K562 (cell line): Measurements from ENCODE around the gene SEC16A. TPM values are rescaled to one million over a fixed set of nuclear protein-coding genes. Genes with fewer than 3 reads are reported as not detected.

Source experiments
- ATAC-seq: fragments of 200-7000 bp; cut with Tn5 transposase; 3 replicates; pipeline ENCODE4 v1.9.1; 2020; ENCODE audit warnings: moderate library complexity
- BruUV-seq: library from RNA; stranded (reverse); fragments of 400-500 nt; replicated peaks from 2 replicates; lab custom pipeline; 2021; lab: Mats Ljungman, UMichigan
- CTCF ChIA-PET: fragments of 300-600 bp; formaldehyde crosslinking; extraction: SDS; loops from one replicate; lab custom pipeline; 2021; ENCODE audit warnings: low intra/inter-chr PET ratio; lab: Yijun Ruan, JAX
- POLR2A ChIA-PET: fragments of 300-600, 350-650 bp; sonication (Branson Sonifier 250); formaldehyde crosslinking; extraction: SDS; loops from one replicate; lab custom pipeline; 2021; ENCODE audit warnings: antibody characterized with exemption, inconsistent platforms; lab: Yijun Ruan, JAX
- DNase-seq, 4 experiments: peaks; one replicate each; pipeline versions ENCODE4 v3.0.0 to v3.0.0-alpha.2; 2011 to 2018; ENCODE audit warnings: low spot score in 3 of 4, mixed read lengths in 3 of 4; ENCODE audit errors: extremely low read depth in 1 of 4
- FAIRE-seq: peaks from 2 replicates; lab custom pipeline; 2011; peaks lifted over from hg19 to GRCh38; lab: Jason Lieb, UNC
- H2AFZ ChIP-seq: 2 replicates; pipeline ENCODE4 v1.6.0; 2011; ENCODE audit warnings: low read depth, low read length, control low read depth, inconsistent platforms
- H3K27ac ChIP-seq: fragments of 200-600 bp; 3 replicates; pipeline ENCODE4 v1.8.0; 2011; ENCODE audit warnings: low read depth, mild to moderate bottlenecking, control low read depth, inconsistent platforms, low read length, moderate library complexity, mixed read lengths; ENCODE audit errors: extremely low read depth
- H3K27me3 ChIP-seq, 2 experiments: fragments of 300-600 bp in 1 of 2; 2 replicates in 1 of 2; 3 replicates in 1 of 2; pipeline versions ENCODE4 v1.6.0 to v1.8.0; 2011; ENCODE audit warnings: inconsistent platforms in 2 of 2, low read length in 2 of 2, mild to moderate bottlenecking in 1 of 2, mixed read lengths in 1 of 2, moderate library complexity in 1 of 2; ENCODE audit not compliant: control insufficient read depth in 2 of 2, insufficient read depth in 2 of 2
- H3K36me3 ChIP-seq: fragments of 300-600 bp; 3 replicates; pipeline ENCODE4 v1.8.0; 2011; ENCODE audit warnings: mild to moderate bottlenecking, low read length, inconsistent platforms; ENCODE audit not compliant: control insufficient read depth, insufficient read depth
- H3K4me1 ChIP-seq, 2 experiments: fragments of 200-600 bp in 1 of 2; replicated peaks in 1 of 2; 2 replicates in 1 of 2; 3 replicates in 1 of 2; pipeline versions ENCODE4 v1.5.1 to v1.8.0; 2011; ENCODE audit warnings: inconsistent platforms in 2 of 2, low read length in 2 of 2, mild to moderate bottlenecking in 1 of 2, mixed read lengths in 1 of 2, moderate library complexity in 1 of 2; ENCODE audit not compliant: control insufficient read depth in 2 of 2, insufficient read depth in 2 of 2
- H3K4me2 ChIP-seq: 2 replicates; pipeline ENCODE4 v1.6.1; 2011; ENCODE audit warnings: low read length, control low read depth, inconsistent platforms, mixed read lengths; ENCODE audit not compliant: insufficient read depth
- H3K4me3 ChIP-seq: fragments of 200-600 bp; sonication (generic), shearing (Covaris generic); 2 replicates; pipeline ENCODE4 v1.5.1; 2016; ENCODE audit warnings: control low read depth, inconsistent platforms
- H3K79me2 ChIP-seq: fragments of 200-600 bp; 3 replicates; pipeline ENCODE4 v1.8.0; 2011; ENCODE audit warnings: low read length, inconsistent platforms; ENCODE audit not compliant: control insufficient read depth, insufficient read depth
- H3K9ac ChIP-seq, 2 experiments: 2 replicates each; pipeline versions ENCODE4 v1.6.0 to v1.6.1; 2011; ENCODE audit warnings: low read depth in 2 of 2, low read length in 2 of 2, control low read depth in 1 of 2, inconsistent platforms in 1 of 2, mild to moderate bottlenecking in 1 of 2, mixed read lengths in 1 of 2; ENCODE audit not compliant: insufficient read depth in 1 of 2
- H3K9me1 ChIP-seq: one replicate; pipeline ENCODE4 v1.6.0; 2011; ENCODE audit warnings: inconsistent platforms, mild to moderate bottlenecking, low read length, moderate library complexity; ENCODE audit not compliant: control insufficient read depth, insufficient read depth
- H3K9me3 ChIP-seq: replicated peaks from 2 replicates; pipeline ENCODE4 v1.5.1; 2011; ENCODE audit warnings: low read depth, low read length, inconsistent platforms; ENCODE audit not compliant: control insufficient read depth, insufficient read depth
- H4K20me1 ChIP-seq: replicated peaks from 2 replicates; pipeline ENCODE4 v1.6.1; 2011; ENCODE audit warnings: low read length, inconsistent platforms, mixed read lengths; ENCODE audit not compliant: control insufficient read depth, insufficient read depth
- CAMTA2 ChIP-seq: fragments of 250-450 bp; sonication (Bioruptor Pico); conservative IDR thresholded peaks from 2 replicates; pipeline ENCODE4 v1.5.1; 2022
- NCOA1 ChIP-seq: fragments of 450-650 bp; IDR thresholded peaks from 2 replicates; pipeline ENCODE4 v1.6.1; 2016; ENCODE audit warnings: low read depth
- NCOA6 ChIP-seq: fragments of 450-650 bp; IDR thresholded peaks from 2 replicates; pipeline ENCODE4 v1.6.1; 2017; ENCODE audit warnings: mild to moderate bottlenecking
- NFIC ChIP-seq: fragments of 450-650 bp; IDR thresholded peaks from 2 replicates; pipeline ENCODE4 v1.6.1; 2017; ENCODE audit warnings: mild to moderate bottlenecking, inconsistent platforms
- NFIX ChIP-seq: fragments of 250-450 bp; sonication (Bioruptor Pico); IDR thresholded peaks from 2 replicates; pipeline ENCODE4 v1.4.0; 2020; ENCODE audit warnings: low read depth, mild to moderate bottlenecking, moderate library complexity
- SIN3B ChIP-seq: fragments of 450-650 bp; IDR thresholded peaks from 2 replicates; pipeline ENCODE4 v1.6.1; 2017; ENCODE audit warnings: low read depth, mild to moderate bottlenecking, moderate library complexity
- TEAD2 ChIP-seq: fragments of 450-650 bp; IDR thresholded peaks from 2 replicates; pipeline ENCODE4 v1.6.1; 2016; ENCODE audit warnings: missing genetic modification characterization, control low read depth, missing compliant biosample characterization
- ZNF785 ChIP-seq: fragments of 250-450 bp; sonication (Bioruptor Pico); IDR thresholded peaks from 2 replicates; pipeline ENCODE4 v1.4.0; 2020; ENCODE audit warnings: mild to moderate bottlenecking
- WGBS: fragments of 100-300 bp; shearing (Covaris generic); methylation state at CpG from one replicate; pipeline ENCODE4 v1.1.6; 2016; ENCODE audit warnings: low coverage, mixed read lengths; ENCODE audit not compliant: insufficient coverage; ENCODE audit errors: missing lambda C conversion rate; 5-methylcytosine and 5-hydroxymethylcytosine counted together
- in situ Hi-C: fragments of 300-500 bp; cut with MboI; formaldehyde crosslinking; loops from 4 replicates; pipeline ENCODE4 v1.15.0; 2018; ENCODE audit warnings: inconsistent platforms, mixed read lengths
- intact Hi-C: fragments of 100-400 bp; cut with micrococcal nuclease; formaldehyde crosslinking; loops from 2 replicates; pipeline ENCODE4 v1.14.2; 2022
- polyA plus RNA-seq, 8 experiments: library from polyadenylated mRNA; depleted of rRNA in 4 of 8; stranded (reverse) in 5 of 8; unstranded in 3 of 8; fragments of >200 nt; fragmentation: Nextera tagmentation in 2 of 8; fragmentation: Illumina TruSeq in 1 of 8; extraction: Ambion mirVana in 2 of 8; extraction: Trizol in 1 of 8; gene quantifications; 2 replicates each; pipeline versions ENCODE4 v1.2.1 to v1.2.3, GENCODE V29; 2011 to 2014; ENCODE audit warnings: inconsistent platforms in 1 of 8, missing spikeins in 1 of 8
- total RNA-seq, 7 experiments: library from RNA; depleted of rRNA in 6 of 7; stranded (reverse); fragments of >200 nt in 6 of 7; fragmentation: Illumina TruSeq in 2 of 7; extraction: Trizol in 2 of 7; gene quantifications; 2 replicates each; pipeline versions ENCODE4 v1.2.1 to v1.2.3, GENCODE V29; 2011 to 2021; ENCODE audit warnings: low replicate concordance in 1 of 7
- TF ChIP-seq, protein P1 (sequence below): fragments of 450-650 bp; IDR thresholded peaks from 2 replicates; pipeline ENCODE4 v1.6.1; 2016; ENCODE audit warnings: mild to moderate bottlenecking

Gene SEC16A
- total and polyA plus RNA-seq, 9 of the 15 experiments (the other 6 are each of a cell fraction or from before 2014, with no cell fraction given) = 8.3 to 62.8 (median 14.0) TPM

GRCh38 chr9:136412962-136413361 is 69.9 kb downstream of the SEC16A start:
- WGBS = 85% methylated on average over 9 of the region's 9 CpGs
- Histone ChIP-seq H2AFZ (no peak overlapping the region), H3K79me2 (peaks cover 64% of the 10 kb centered on the region), H4K20me1 (no peaks in the 10 kb centered on the region; the same call in none of the 2 replicates), H3K9me3 (no peaks in the 10 kb centered on the region; the same call in 1 of the 2 replicates), H3K9ac (peak overlapping the region in 1 of 2 experiments; percentile 38; a peak in 2 of 4 replicates), H3K27ac (no peak overlapping the region), H3K4me2 (no peak overlapping the region), H3K27me3 (no peaks in the 10 kb centered on the region), H3K4me1 (peaks cover 16 to 28% of the 10 kb centered on the region in 2 experiments; a peak in 4 of 5 replicates), H3K4me3 (no peak overlapping the region), H3K9me1 (no peaks in the 10 kb centered on the region), H3K36me3 (peaks cover 74% of the 10 kb centered on the region)
- no peak for ATAC-seq
- peak in 1 of 4 experiments; percentile 40 for DNase-seq
- in situ Hi-C loops (no loop called here), intact Hi-C loops (no loop called here)
- TF ChIP-seq TEAD2 (tag) (no peak), ZNF785 (CRISPR knock-in tag) (no peak), NFIC (peak; percentile 90), SIN3B (no peak), NCOA1 (no peak), CAMTA2 (no peak), NFIX (CRISPR knock-in tag) (peak; percentile 45), NCOA6 (no peak)
- TF ChIP-seq, protein P1, sequence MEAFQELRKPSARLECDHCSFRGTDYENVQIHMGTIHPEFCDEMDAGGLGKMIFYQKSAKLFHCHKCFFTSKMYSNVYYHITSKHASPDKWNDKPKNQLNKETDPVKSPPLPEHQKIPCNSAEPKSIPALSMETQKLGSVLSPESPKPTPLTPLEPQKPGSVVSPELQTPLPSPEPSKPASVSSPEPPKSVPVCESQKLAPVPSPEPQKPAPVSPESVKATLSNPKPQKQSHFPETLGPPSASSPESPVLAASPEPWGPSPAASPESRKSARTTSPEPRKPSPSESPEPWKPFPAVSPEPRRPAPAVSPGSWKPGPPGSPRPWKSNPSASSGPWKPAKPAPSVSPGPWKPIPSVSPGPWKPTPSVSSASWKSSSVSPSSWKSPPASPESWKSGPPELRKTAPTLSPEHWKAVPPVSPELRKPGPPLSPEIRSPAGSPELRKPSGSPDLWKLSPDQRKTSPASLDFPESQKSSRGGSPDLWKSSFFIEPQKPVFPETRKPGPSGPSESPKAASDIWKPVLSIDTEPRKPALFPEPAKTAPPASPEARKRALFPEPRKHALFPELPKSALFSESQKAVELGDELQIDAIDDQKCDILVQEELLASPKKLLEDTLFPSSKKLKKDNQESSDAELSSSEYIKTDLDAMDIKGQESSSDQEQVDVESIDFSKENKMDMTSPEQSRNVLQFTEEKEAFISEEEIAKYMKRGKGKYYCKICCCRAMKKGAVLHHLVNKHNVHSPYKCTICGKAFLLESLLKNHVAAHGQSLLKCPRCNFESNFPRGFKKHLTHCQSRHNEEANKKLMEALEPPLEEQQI = no peak
- ChIA-PET POLR2A (interaction anchor here (1.5 to 2.6 kb wide), 2 partner anchors 11 to 47 kb away, joined by 3 to 15 read pairs; no protein-coding TSS in a partner anchor), CTCF (no interaction called here)
- BruUV-seq = no TSS peak
- no peak for FAIRE-seq
